HG03175 (cell line): ENCODE data around the gene UBE2V1.
"Not testable (repeated sequence)": the region's sequence is repeated elsewhere in the genome, so short reads cannot be mapped to it uniquely, and the experiment has no call there.

ENCODE experiments used
- ATAC-seq: cut with Tn5 transposase; IDR thresholded peaks from one replicate; pipeline ENCODE4 v1.9.1; 2021; ENCODE audit warnings: mild to moderate bottlenecking, moderate library complexity; ENCODE audit not compliant: unreplicated experiment

The UBE2V1 gene

GRCh38 chr20:50112512-50113419, at the start of gene UBE2V1:
UBE2V1 (minus strand) TSS chr20:50113150; CDS start chr20:50113128, 22 bp downstream.
- ATAC-seq, result peak; percentile 44

- ATAC-seq, result not testable (repeated sequence)
These were observed 48.5 kb upstream of the UBE2V1 start for GRCh38 chr20:50161494-50161893.

GRCh38 chr20:50153500-50154377, 40.8 kb upstream of the UBE2V1 start, which contains the start of gene PEDS1:
PEDS1 (minus strand) TSS chr20:50153723; CDS start chr20:50153637, 86 bp downstream.
- peak; percentile 96 for ATAC-seq

GRCh38 chr20:50153153-50153499, 40.2 kb upstream of the UBE2V1 start:
- peak; percentile 10 for ATAC-seq

GRCh38 chr20:50152394-50153152, 39.6 kb upstream of the UBE2V1 start:
- no peak for ATAC-seq

- ATAC-seq, result no peak
These were observed 38.2 kb upstream of the UBE2V1 start for GRCh38 chr20:50151034-50151743.

- no peak for ATAC-seq
These were observed 36.7 kb upstream of the UBE2V1 start for GRCh38 chr20:50149481-50150254.

- peak; percentile 63 for ATAC-seq
These were observed 34.0 kb upstream of the UBE2V1 start for GRCh38 chr20:50146732-50147662.

GRCh38 chr20:50146214-50146613, 33.3 kb upstream of the UBE2V1 start:
- no peak for ATAC-seq

- ATAC-seq, result no peak
These were observed 32.6 kb upstream of the UBE2V1 start for GRCh38 chr20:50145566-50145965.

- no peak for ATAC-seq
These were observed 31.4 kb upstream of the UBE2V1 start for GRCh38 chr20:50144362-50144761.

- no peak for ATAC-seq
These were observed 29.9 kb upstream of the UBE2V1 start for GRCh38 chr20:50142812-50143211.

GRCh38 chr20:50141811-50142561, 29.0 kb upstream of the UBE2V1 start:
- no peak for ATAC-seq

GRCh38 chr20:50141018-50141675, 28.2 kb upstream of the UBE2V1 start:
- ATAC-seq, result no peak

GRCh38 chr20:50140339-50140859, 27.4 kb upstream of the UBE2V1 start:
- ATAC-seq, result no peak

GRCh38 chr20:50138479-50139393, 25.8 kb upstream of the UBE2V1 start:
- ATAC-seq, result no peak
